ENCODE measurements around the gene ZNF184. TPM values are rescaled to one million over a fixed set of nuclear protein-coding genes. Genes with fewer than 3 reads are reported as not detected.

ZNF184 gene
- total and polyA plus RNA-seq, 9 of the 15 experiments (the other 6 are each of a cell fraction or from before 2014, with no cell fraction given), result 7.6 to 22.2 (median 12.8) TPM

GRCh38 chr6:27471365-27472115 is 1.4 kb downstream of the ZNF184 start (continued):
- TF ChIP-seq ZBTB33 (CRISPR knock-in tag; IDR thresholded peaks at IDR 0.05) (no peak), FOSL1 (tag; conservative IDR thresholded peaks at IDR 0.05) (no peak), TRIM28 (IDR thresholded peaks at IDR 0.05) (no peak)

- Histone ChIP-seq H3K4me3 (peak overlapping the region; percentile 75; the same call in 1 of the 2 replicates), H3K4me1 (replicated peaks in 1 of 2; ENCODE audit: control insufficient read depth in 2 of 2, insufficient read depth in 2 of 2, low read length in 2 of 2) (peaks cover 4 to 8% of the 10 kb centered on the region in 2 experiments; a peak in 4 of 5 replicates), H3K9ac (ENCODE audit: insufficient read depth in 1 of 2, low read depth in 2 of 2, low read length in 2 of 2) (peak overlapping the region in 1 of 2 experiments; percentile 87; a peak in 2 of 4 replicates), H4K20me1 (replicated peaks; ENCODE audit: control insufficient read depth, insufficient read depth, low read length) (no peaks in the 10 kb centered on the region), H3K27me3 (ENCODE audit: control insufficient read depth in 2 of 2, insufficient read depth in 2 of 2, low read length in 2 of 2) (no peaks in the 10 kb centered on the region), H3K9me1 (ENCODE audit: control insufficient read depth, insufficient read depth, low read length) (no peaks in the 10 kb centered on the region), H3K9me3 (replicated peaks; ENCODE audit: control insufficient read depth, insufficient read depth, low read depth, low read length) (no peaks in the 10 kb centered on the region), H2AFZ (ENCODE audit: low read depth, low read length) (no peak overlapping the region), H3K4me2 (ENCODE audit: insufficient read depth, low read length) (0 out of 2 replicates have a peak overlapping the region, but pooled peaks have one; percentile 22), H3K27ac (ENCODE audit: extremely low read depth, low read depth, low read length) (peak overlapping the region; percentile 35; the same call in 1 of the 3 replicates), H3K36me3 (ENCODE audit: control insufficient read depth, insufficient read depth, low read length) (peaks cover 41% of the 10 kb centered on the region), H3K79me2 (ENCODE audit: control insufficient read depth, insufficient read depth, low read length) (peaks cover 55% of the 10 kb centered on the region)
- 0 out of 2 replicates have a peak, but pooled peaks have one; percentile 16 for TF ChIP-seq CEBPG (CRISPR knock-in tag; IDR thresholded peaks at IDR 0.05)
- TF ChIP-seq CEBPG (tag; conservative IDR thresholded peaks at IDR 0.05 in 1 of 2, IDR thresholded peaks at IDR 0.05 in 1 of 2), result peak; percentile 81
- TF ChIP-seq ATF3 (IDR thresholded peaks at IDR 0.05), result peak; percentile 72
- TF ChIP-seq ATF3 (CRISPR knock-in tag; conservative IDR thresholded peaks at IDR 0.05), result no peak
- TF ChIP-seq ZNF512 (tag; IDR thresholded peaks at IDR 0.05), result 0 out of 2 replicates have a peak, but pooled peaks have one; percentile 10
- TF ChIP-seq CEBPB (tag; IDR thresholded peaks at IDR 0.05), result peak; percentile 91
- no peak for TF ChIP-seq HEY1 (CRISPR knock-in tag; IDR thresholded peaks at IDR 0.05; ENCODE audit: borderline replicate concordance)
- TF ChIP-seq PYGO2 (tag; IDR thresholded peaks at IDR 0.05), result no peak
- 40% methylated on average over 2 of the region's 2 CpGs for WGBS (ENCODE audit: insufficient coverage, low coverage, missing lambda C conversion rate)
- intact Hi-C loops (cut with micrococcal nuclease) (loop anchor here (10.0 kb wide), 1 partner anchor 915 kb away; no protein-coding TSS in a partner anchor), in situ Hi-C loops (cut with MboI) (no loop called here)
- DNase-seq (ENCODE audit: extremely low read depth in 1 of 4, low spot score in 3 of 4) (no peak), ATAC-seq (no peak), FAIRE-seq (no peak)
- BruUV-seq (replicated peaks), result no TSS peak
- ChIA-PET POLR2A (interaction anchor here (0.9 to 1.2 kb wide), 3 partner anchors 9 to 423 kb away, joined by 3 to 5 read pairs (median 4); a partner anchor contains a TSS), CTCF (ENCODE audit: low intra/inter-chr PET ratio) (no interaction called here)
Observed at GRCh38 chr6:27470023-27470422, 2.9 kb downstream of the ZNF184 start.

Data from K562 (cell line).